ENCODE results near the gene DMRT1.
A peak's percentile ranks its signal among the peaks of the same experiment; 100 is the strongest.

DMRT1 gene

GRCh38 chr9:841371-842209, at the start of gene DMRT1:
TSS of gene DMRT1 (plus strand) at chr9:841697. CDS start at chr9:841839, 142 bp downstream.
- DNase-seq = peak; percentile 27

GRCh38 chr9:792331-793260, 48.9 kb upstream of the DMRT1 start:
- no peak overlapping the region for H3K27ac ChIP-seq
- no peaks in the 10 kb centered on the region for H3K36me3 ChIP-seq
- TF ChIP-seq CTCF (IDR thresholded peaks at IDR 0.05; ENCODE audit: low read depth, low read length) = no peak
- no peaks in the 10 kb centered on the region for H3K27me3 ChIP-seq (ENCODE audit: insufficient read depth, low read depth, severe bottlenecking)
- no peak for DNase-seq
- H3K9me3 ChIP-seq (ENCODE audit: severe bottlenecking) = peaks cover 3% of the 10 kb centered on the region
- no peak overlapping the region for H3K4me3 ChIP-seq (ENCODE audit: low read depth, low read length)

More at GRCh38 chr9:841371-842209, at the start of gene DMRT1:
- no peak within 1 kb of the TSS for H3K27ac ChIP-seq
- no peaks in the 10 kb centered on the region for H3K36me3 ChIP-seq
- H3K4me3 ChIP-seq (ENCODE audit: low read depth, low read length) = peak within 1 kb of the TSS; percentile 47
- no peak for TF ChIP-seq CTCF (IDR thresholded peaks at IDR 0.05; ENCODE audit: low read depth, low read length)
- H3K27me3 ChIP-seq (ENCODE audit: insufficient read depth, low read depth, severe bottlenecking) = peaks cover 35% of the 10 kb centered on the region
- no peaks in the 10 kb centered on the region for H3K9me3 ChIP-seq (ENCODE audit: severe bottlenecking)

GRCh38 chr9:794386-794785, 47.1 kb upstream of the DMRT1 start:
- H3K27ac ChIP-seq = no peak overlapping the region

GRCh38 chr9:795869-796268, 45.6 kb upstream of the DMRT1 start:
- no peaks in the 10 kb centered on the region for H3K36me3 ChIP-seq
- TF ChIP-seq CTCF (IDR thresholded peaks at IDR 0.05; ENCODE audit: low read depth, low read length) = no peak
- DNase-seq = no peak
- H3K27me3 ChIP-seq (ENCODE audit: insufficient read depth, low read depth, severe bottlenecking) = no peaks in the 10 kb centered on the region
- H3K27ac ChIP-seq = no peak overlapping the region
- H3K4me3 ChIP-seq (ENCODE audit: low read depth, low read length) = no peak overlapping the region
- H3K9me3 ChIP-seq (ENCODE audit: severe bottlenecking) = peaks cover 3% of the 10 kb centered on the region

More at GRCh38 chr9:794386-794785, 47.1 kb upstream of the DMRT1 start:
- TF ChIP-seq CTCF (IDR thresholded peaks at IDR 0.05; ENCODE audit: low read depth, low read length) = no peak
- Histone ChIP-seq H3K9me3 (ENCODE audit: severe bottlenecking) (peaks cover 3% of the 10 kb centered on the region), H3K4me3 (ENCODE audit: low read depth, low read length) (no peak overlapping the region), H3K36me3 (no peaks in the 10 kb centered on the region), H3K27me3 (ENCODE audit: insufficient read depth, low read depth, severe bottlenecking) (no peaks in the 10 kb centered on the region)
- no peak for DNase-seq

- Histone ChIP-seq H3K9me3 (ENCODE audit: severe bottlenecking) (no peaks in the 10 kb centered on the region), H3K4me3 (ENCODE audit: low read depth, low read length) (no peak overlapping the region), H3K27me3 (ENCODE audit: insufficient read depth, low read depth, severe bottlenecking) (no peaks in the 10 kb centered on the region), H3K36me3 (no peaks in the 10 kb centered on the region), H3K27ac (no peak overlapping the region)
- no peak for TF ChIP-seq CTCF (IDR thresholded peaks at IDR 0.05; ENCODE audit: low read depth, low read length)
- no peak for DNase-seq
Observed at GRCh38 chr9:800591-801150, 40.8 kb upstream of the DMRT1 start.
